ENCODE data around the gene PTPRR.

DNA sequence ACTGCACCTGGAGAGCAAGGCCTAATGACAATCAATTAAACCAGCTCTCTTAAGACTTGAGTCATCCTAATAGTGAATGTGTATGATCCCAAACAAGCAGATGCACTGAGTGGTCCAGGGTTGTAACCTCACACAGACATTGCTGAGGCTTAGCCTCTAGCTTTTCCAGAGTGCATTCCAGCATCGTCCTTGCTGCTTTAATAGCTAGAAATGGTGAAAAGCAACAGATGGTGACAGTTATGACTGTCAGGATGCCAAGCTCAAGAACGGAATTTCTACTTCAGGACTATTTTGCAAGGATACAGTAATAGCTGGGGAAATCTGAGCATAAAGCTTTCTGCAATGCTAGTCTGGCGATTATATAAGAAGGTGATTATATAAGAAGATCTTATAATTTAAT lies 34.6 kb downstream of the PTPRR start:
- TF ChIP-seq, protein P1, sequence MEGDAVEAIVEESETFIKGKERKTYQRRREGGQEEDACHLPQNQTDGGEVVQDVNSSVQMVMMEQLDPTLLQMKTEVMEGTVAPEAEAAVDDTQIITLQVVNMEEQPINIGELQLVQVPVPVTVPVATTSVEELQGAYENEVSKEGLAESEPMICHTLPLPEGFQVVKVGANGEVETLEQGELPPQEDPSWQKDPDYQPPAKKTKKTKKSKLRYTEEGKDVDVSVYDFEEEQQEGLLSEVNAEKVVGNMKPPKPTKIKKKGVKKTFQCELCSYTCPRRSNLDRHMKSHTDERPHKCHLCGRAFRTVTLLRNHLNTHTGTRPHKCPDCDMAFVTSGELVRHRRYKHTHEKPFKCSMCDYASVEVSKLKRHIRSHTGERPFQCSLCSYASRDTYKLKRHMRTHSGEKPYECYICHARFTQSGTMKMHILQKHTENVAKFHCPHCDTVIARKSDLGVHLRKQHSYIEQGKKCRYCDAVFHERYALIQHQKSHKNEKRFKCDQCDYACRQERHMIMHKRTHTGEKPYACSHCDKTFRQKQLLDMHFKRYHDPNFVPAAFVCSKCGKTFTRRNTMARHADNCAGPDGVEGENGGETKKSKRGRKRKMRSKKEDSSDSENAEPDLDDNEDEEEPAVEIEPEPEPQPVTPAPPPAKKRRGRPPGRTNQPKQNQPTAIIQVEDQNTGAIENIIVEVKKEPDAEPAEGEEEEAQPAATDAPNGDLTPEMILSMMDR (IDR thresholded peaks at IDR 0.05; ENCODE audit: low read depth, low read length, poor library complexity, severe bottlenecking), result no peak
- no peak for TF ChIP-seq EZH2phosphoT487 (IDR thresholded peaks at IDR 0.05; ENCODE audit: borderline replicate concordance, low read length)

Data from DOHH2 (cell line).